Measurements from ENCODE around the gene FARP1.
A peak's percentile ranks its signal among the peaks of the same experiment; 100 is the strongest.

FARP1 gene

GRCh38 chr13:98133946-98134345 is 8.9 kb upstream of the FARP1 start:
- no peak for DNase-seq (ENCODE audit: low read depth)
- no peak overlapping the region for H3K4me3 ChIP-seq (ENCODE audit: low read length)
- TF ChIP-seq, protein P1, sequence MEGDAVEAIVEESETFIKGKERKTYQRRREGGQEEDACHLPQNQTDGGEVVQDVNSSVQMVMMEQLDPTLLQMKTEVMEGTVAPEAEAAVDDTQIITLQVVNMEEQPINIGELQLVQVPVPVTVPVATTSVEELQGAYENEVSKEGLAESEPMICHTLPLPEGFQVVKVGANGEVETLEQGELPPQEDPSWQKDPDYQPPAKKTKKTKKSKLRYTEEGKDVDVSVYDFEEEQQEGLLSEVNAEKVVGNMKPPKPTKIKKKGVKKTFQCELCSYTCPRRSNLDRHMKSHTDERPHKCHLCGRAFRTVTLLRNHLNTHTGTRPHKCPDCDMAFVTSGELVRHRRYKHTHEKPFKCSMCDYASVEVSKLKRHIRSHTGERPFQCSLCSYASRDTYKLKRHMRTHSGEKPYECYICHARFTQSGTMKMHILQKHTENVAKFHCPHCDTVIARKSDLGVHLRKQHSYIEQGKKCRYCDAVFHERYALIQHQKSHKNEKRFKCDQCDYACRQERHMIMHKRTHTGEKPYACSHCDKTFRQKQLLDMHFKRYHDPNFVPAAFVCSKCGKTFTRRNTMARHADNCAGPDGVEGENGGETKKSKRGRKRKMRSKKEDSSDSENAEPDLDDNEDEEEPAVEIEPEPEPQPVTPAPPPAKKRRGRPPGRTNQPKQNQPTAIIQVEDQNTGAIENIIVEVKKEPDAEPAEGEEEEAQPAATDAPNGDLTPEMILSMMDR (conservative IDR thresholded peaks at IDR 0.05; ENCODE audit: low read depth, low read length) = no peak

GRCh38 chr13:98134901-98135300 is 8.0 kb upstream of the FARP1 start:
- TF ChIP-seq, protein P1 (conservative IDR thresholded peaks at IDR 0.05; ENCODE audit: low read depth, low read length) = no peak
- no peak for DNase-seq (ENCODE audit: low read depth)
- no peak overlapping the region for H3K4me3 ChIP-seq (ENCODE audit: low read length)

DNA sequence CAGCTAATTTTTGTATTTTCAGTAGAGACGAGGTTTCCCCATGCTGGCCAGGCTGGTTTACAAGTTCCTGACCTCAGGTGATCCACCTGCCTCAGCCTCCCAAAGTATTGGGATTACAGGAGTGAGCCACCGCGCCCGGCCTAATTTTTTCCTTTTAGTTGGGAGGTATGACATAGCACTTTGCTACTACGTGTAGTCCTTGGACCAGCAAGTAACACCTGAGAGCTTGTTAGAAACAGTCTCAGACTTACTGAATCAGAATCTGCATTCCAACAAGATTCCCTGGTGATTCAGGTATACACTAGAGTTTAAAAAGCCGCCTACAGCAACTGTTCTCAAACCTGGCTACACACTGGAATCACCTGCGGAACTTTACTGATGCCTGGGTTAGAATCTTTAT is 1.8 kb upstream of the FARP1 start:
- TF ChIP-seq, protein P1 (conservative IDR thresholded peaks at IDR 0.05; ENCODE audit: low read depth, low read length) = no peak
- no peak overlapping the region for H3K4me3 ChIP-seq (ENCODE audit: low read length)
- no peak for DNase-seq (ENCODE audit: low read depth)

GRCh38 chr13:98141509-98142379 is 1.1 kb upstream of the FARP1 start:
- no peak for DNase-seq (ENCODE audit: low read depth)
- TF ChIP-seq, protein P1 (conservative IDR thresholded peaks at IDR 0.05; ENCODE audit: low read depth, low read length) = no peak
- H3K4me3 ChIP-seq (ENCODE audit: low read length) = peak overlapping the region; percentile 62

- TF ChIP-seq, protein P1 (conservative IDR thresholded peaks at IDR 0.05; ENCODE audit: low read depth, low read length) = no peak
- H3K4me3 ChIP-seq (ENCODE audit: low read length) = peak overlapping the region; percentile 66
Measured at GRCh38 chr13:98143157-98143553, 261 bp downstream of the FARP1 start.

DNA sequence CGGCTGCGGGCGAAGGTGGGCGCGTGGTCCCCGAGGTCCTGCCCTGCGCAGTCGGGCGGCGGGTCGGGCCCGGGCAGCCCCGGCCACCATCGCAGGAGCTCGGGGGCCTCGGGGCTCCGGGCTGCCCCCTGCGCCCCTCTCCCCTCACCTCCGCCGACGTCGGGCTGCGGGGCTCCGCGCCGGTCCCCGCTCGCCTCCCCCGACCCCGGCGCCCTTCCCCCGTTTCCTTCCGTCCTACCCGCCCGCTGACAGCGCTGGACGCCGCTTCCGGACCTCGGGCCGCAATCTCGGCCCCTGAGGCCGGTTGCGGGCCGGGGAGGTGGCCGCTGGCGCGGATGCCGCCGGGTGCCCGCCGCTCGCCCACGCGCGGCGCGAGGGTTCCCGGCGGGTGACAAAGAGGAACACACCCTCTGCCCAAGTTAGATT is 720 bp downstream of the FARP1 start:
- TF ChIP-seq, protein P1 (conservative IDR thresholded peaks at IDR 0.05; ENCODE audit: low read depth, low read length) = no peak
- H3K4me3 ChIP-seq (ENCODE audit: low read length) = peak overlapping the region; percentile 66
- no peak for DNase-seq (ENCODE audit: low read depth)

More at GRCh38 chr13:98143157-98143553, 261 bp downstream of the FARP1 start:
- DNase-seq (ENCODE audit: low read depth) = no peak

Measured in retinal pigment epithelial cell (primary cell).